ENCODE data around the gene CFAP57. TPM values are rescaled to one million over a fixed set of nuclear protein-coding genes. Genes with fewer than 3 reads are reported as not detected.

The CFAP57 gene
- total and polyA plus RNA-seq, 2 of the 8 experiments (the other 6 are each of a cell fraction or from before 2014, with no cell fraction given) = 0.20 to 0.80 TPM

DNA sequence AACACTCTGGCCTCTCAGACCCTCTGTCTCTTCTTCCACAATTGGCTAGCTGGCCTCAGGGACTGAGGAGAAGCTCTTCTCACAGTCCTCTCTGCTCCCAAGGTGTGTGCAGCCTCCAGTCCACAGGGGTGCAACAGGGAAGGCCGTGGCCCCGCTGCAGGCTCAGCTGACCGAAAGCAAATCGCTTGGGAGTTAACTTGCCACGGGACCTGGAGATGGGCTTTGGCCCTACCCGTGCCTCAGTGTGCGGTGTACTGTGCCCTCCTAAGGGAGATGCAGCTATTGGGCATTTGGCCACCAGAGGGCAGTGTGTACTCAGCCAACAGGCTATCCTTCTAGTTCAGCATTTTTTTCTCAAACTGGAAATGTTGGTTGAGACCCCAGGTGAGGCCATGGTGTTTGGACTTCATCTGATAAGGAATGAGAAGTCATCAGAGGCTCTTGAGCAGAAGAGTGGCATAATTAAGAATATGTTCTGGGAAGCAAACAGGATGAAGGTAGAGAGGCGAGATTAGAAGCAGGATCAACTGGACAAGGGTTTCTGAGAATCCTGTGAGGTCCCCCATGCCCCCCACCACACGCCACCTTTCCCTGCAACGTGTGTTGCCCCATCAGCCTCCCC is 55.1 kb downstream of the CFAP57 start (continued):
- TF ChIP-seq PHF8 (conservative IDR thresholded peaks at IDR 0.05; ENCODE audit: low read depth, low read length) (no peak), BCL11A (IDR thresholded peaks at IDR 0.05; ENCODE audit: low read depth in 2 of 2, low read length in 2 of 2) (no peak), POLR2A (IDR thresholded peaks at IDR 0.05; ENCODE audit: control extremely low read depth in 1 of 2, low read depth in 2 of 2, low read length in 2 of 2) (no peak), BRCA1 (IDR thresholded peaks at IDR 0.05; ENCODE audit: low read depth, low read length) (no peak), ZNF274 (IDR thresholded peaks at IDR 0.05; ENCODE audit: borderline replicate concordance, extremely low read depth, low read length) (no peak), TAF7 (optimal IDR thresholded peaks at IDR 0.05; ENCODE audit: borderline replicate concordance, low read depth, low read length) (no peak), EP300 (IDR thresholded peaks at IDR 0.05; ENCODE audit: borderline replicate concordance in 1 of 2, low read depth in 2 of 2, low read length in 2 of 2) (no peak), EGR1 (IDR thresholded peaks at IDR 0.05; ENCODE audit: borderline replicate concordance, low read depth, low read length) (no peak), RNF2 (IDR thresholded peaks at IDR 0.05; ENCODE audit: borderline replicate concordance, low read depth, low read length, missing control alignments, poor library complexity, severe bottlenecking) (no peak)
- TF ChIP-seq, protein P1, sequence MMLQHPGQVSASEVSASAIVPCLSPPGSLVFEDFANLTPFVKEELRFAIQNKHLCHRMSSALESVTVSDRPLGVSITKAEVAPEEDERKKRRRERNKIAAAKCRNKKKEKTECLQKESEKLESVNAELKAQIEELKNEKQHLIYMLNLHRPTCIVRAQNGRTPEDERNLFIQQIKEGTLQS (IDR thresholded peaks at IDR 0.05; ENCODE audit: insufficient read depth, low read depth, low read length) = no peak

All from H1 (cell line).